GM20000 (cell line): Measurements from ENCODE around the gene IL17D.

Experiments
- DNase-seq: peaks from one replicate; pipeline ENCODE4 v3.0.0; 2012; ENCODE audit warnings: low spot score
- CTCF ChIP-seq: IDR thresholded peaks from 2 replicates; pipeline ENCODE4 v1.5.1; 2012; ENCODE audit warnings: mild to moderate bottlenecking, control low read depth; ENCODE audit errors: extremely low read depth, missing control alignments

Gene IL17D

GRCh38 chr13:20713751-20714150 lies 10.3 kb downstream of the IL17D start:
- DNase-seq = no peak
- TF ChIP-seq CTCF = no peak

- no peak for DNase-seq
- no peak for TF ChIP-seq CTCF
Observed at GRCh38 chr13:20714161-20714560, 10.7 kb downstream of the IL17D start.

GRCh38 chr13:20714563-20715329 lies 11.2 kb downstream of the IL17D start:
- no peak for DNase-seq
- no peak for TF ChIP-seq CTCF

GRCh38 chr13:20715330-20715712 lies 11.8 kb downstream of the IL17D start:
- DNase-seq = no peak
- no peak for TF ChIP-seq CTCF

- TF ChIP-seq CTCF = no peak
- DNase-seq = no peak
Observed at GRCh38 chr13:20716951-20717350, 13.5 kb downstream of the IL17D start.

- no peak for DNase-seq
Observed at GRCh38 chr13:20717581-20718542, 14.4 kb downstream of the IL17D start.

More at GRCh38 chr13:20717581-20718542, 14.4 kb downstream of the IL17D start:
- TF ChIP-seq CTCF = no peak
